ENCODE measurements around the gene GPR183.

DNA sequence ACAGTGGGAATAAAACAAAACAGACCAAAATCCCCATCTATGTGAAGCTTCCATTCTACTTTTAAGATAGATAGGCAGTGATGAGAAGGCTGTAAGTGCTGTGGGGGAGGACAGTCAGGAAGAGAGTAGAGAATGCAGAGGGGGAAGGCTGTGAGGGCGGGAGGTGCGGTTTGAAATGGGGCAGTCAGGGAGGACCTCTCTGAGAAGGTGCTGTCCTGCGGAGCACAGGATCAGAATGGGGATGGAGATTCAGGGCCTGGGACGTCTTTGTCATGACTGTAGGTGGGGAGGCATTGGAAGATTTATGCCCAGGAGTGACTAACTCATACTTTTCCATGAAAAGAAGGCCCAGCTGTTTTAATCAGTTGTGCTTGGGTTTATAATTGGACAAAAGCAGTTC, 3.9 kb upstream of the GPR183 start:
- TF ChIP-seq, protein P1, sequence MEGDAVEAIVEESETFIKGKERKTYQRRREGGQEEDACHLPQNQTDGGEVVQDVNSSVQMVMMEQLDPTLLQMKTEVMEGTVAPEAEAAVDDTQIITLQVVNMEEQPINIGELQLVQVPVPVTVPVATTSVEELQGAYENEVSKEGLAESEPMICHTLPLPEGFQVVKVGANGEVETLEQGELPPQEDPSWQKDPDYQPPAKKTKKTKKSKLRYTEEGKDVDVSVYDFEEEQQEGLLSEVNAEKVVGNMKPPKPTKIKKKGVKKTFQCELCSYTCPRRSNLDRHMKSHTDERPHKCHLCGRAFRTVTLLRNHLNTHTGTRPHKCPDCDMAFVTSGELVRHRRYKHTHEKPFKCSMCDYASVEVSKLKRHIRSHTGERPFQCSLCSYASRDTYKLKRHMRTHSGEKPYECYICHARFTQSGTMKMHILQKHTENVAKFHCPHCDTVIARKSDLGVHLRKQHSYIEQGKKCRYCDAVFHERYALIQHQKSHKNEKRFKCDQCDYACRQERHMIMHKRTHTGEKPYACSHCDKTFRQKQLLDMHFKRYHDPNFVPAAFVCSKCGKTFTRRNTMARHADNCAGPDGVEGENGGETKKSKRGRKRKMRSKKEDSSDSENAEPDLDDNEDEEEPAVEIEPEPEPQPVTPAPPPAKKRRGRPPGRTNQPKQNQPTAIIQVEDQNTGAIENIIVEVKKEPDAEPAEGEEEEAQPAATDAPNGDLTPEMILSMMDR (IDR thresholded peaks at IDR 0.05), result no peak
- TF ChIP-seq POLR2A (IDR thresholded peaks at IDR 0.05; ENCODE audit: low read depth) (no peak), POLR2AphosphoS5 (IDR thresholded peaks at IDR 0.05) (no peak)
